ENCODE results near the gene SCYGR1.

SCYGR1 gene

GRCh38 chr2:227410191-227410590, 22.4 kb upstream of the SCYGR1 start:
- TF ChIP-seq CTCF (IDR thresholded peaks at IDR 0.05; ENCODE audit: low read length) (no peak), EZH2 (IDR thresholded peaks at IDR 0.05; ENCODE audit: borderline replicate concordance, low read length) (no peak)
- no peak overlapping the region for H3K4me2 ChIP-seq (ENCODE audit: low read length)

GRCh38 chr2:227407591-227408151, 19.9 kb upstream of the SCYGR1 start:
- Histone ChIP-seq H3K4me2 (ENCODE audit: low read length) (no peak overlapping the region), H3K36me3 (ENCODE audit: insufficient read depth, low read length) (no peaks in the 10 kb centered on the region), H3K9ac (ENCODE audit: low read length) (no peak overlapping the region), H3K9me3 (ENCODE audit: low read length) (no peaks in the 10 kb centered on the region), H3K4me1 (ENCODE audit: insufficient read depth, low read length, severe bottlenecking) (no peaks in the 10 kb centered on the region), H3K4me3 (ENCODE audit: low read depth, low read length, poor library complexity, severe bottlenecking) (no peak overlapping the region), H4K20me1 (ENCODE audit: insufficient read depth, low read length) (no peaks in the 10 kb centered on the region), H3K27ac (ENCODE audit: low read depth, low read length, poor library complexity, severe bottlenecking) (no peak overlapping the region), H3K27me3 (ENCODE audit: insufficient read depth, low read length) (no peaks in the 10 kb centered on the region; the same call in 1 of the 2 replicates), H3K9me2 (ENCODE audit: low read depth, low read length) (no peaks in the 10 kb centered on the region), H3K79me2 (ENCODE audit: insufficient read depth, low read length) (no peaks in the 10 kb centered on the region), H3F3A (ENCODE audit: insufficient read depth, low read length) (no peaks in the 10 kb centered on the region), H2AFZ (ENCODE audit: low read length) (no peak overlapping the region)
- no peak for TF ChIP-seq EZH2 (IDR thresholded peaks at IDR 0.05; ENCODE audit: borderline replicate concordance, low read length)
- TF ChIP-seq CTCF (IDR thresholded peaks at IDR 0.05; ENCODE audit: low read length), result no peak

More at GRCh38 chr2:227410191-227410590, 22.4 kb upstream of the SCYGR1 start:
- H3K79me2 ChIP-seq (ENCODE audit: insufficient read depth, low read length), result no peaks in the 10 kb centered on the region
- H3K36me3 ChIP-seq (ENCODE audit: insufficient read depth, low read length), result no peaks in the 10 kb centered on the region
- H3F3A ChIP-seq (ENCODE audit: insufficient read depth, low read length), result no peaks in the 10 kb centered on the region
- H3K9me2 ChIP-seq (ENCODE audit: low read depth, low read length), result no peaks in the 10 kb centered on the region
- no peaks in the 10 kb centered on the region for H3K9me3 ChIP-seq (ENCODE audit: low read length)
- H3K9ac ChIP-seq (ENCODE audit: low read length), result no peak overlapping the region
- H3K4me1 ChIP-seq (ENCODE audit: insufficient read depth, low read length, severe bottlenecking), result no peaks in the 10 kb centered on the region
- no peaks in the 10 kb centered on the region; the same call in 1 of the 2 replicates for H3K27me3 ChIP-seq (ENCODE audit: insufficient read depth, low read length)
- no peaks in the 10 kb centered on the region for H4K20me1 ChIP-seq (ENCODE audit: insufficient read depth, low read length)
- no peak overlapping the region for H3K27ac ChIP-seq (ENCODE audit: low read depth, low read length, poor library complexity, severe bottlenecking)
- no peak overlapping the region for H3K4me3 ChIP-seq (ENCODE audit: low read depth, low read length, poor library complexity, severe bottlenecking)
- no peak overlapping the region for H2AFZ ChIP-seq (ENCODE audit: low read length)

- H3K79me2 ChIP-seq (ENCODE audit: insufficient read depth, low read length), result no peaks in the 10 kb centered on the region
- H2AFZ ChIP-seq (ENCODE audit: low read length), result no peak overlapping the region
- no peaks in the 10 kb centered on the region for H3F3A ChIP-seq (ENCODE audit: insufficient read depth, low read length)
- H3K4me1 ChIP-seq (ENCODE audit: insufficient read depth, low read length, severe bottlenecking), result no peaks in the 10 kb centered on the region
- H3K27ac ChIP-seq (ENCODE audit: low read depth, low read length, poor library complexity, severe bottlenecking), result no peak overlapping the region
- H3K4me2 ChIP-seq (ENCODE audit: low read length), result no peak overlapping the region
- no peak overlapping the region for H3K4me3 ChIP-seq (ENCODE audit: low read depth, low read length, poor library complexity, severe bottlenecking)
- H3K9ac ChIP-seq (ENCODE audit: low read length), result no peak overlapping the region
- no peaks in the 10 kb centered on the region for H3K9me3 ChIP-seq (ENCODE audit: low read length)
- TF ChIP-seq EZH2 (IDR thresholded peaks at IDR 0.05; ENCODE audit: borderline replicate concordance, low read length), result no peak
- TF ChIP-seq CTCF (IDR thresholded peaks at IDR 0.05; ENCODE audit: low read length), result peak; percentile 74
- H3K9me2 ChIP-seq (ENCODE audit: low read depth, low read length), result no peaks in the 10 kb centered on the region
- no peaks in the 10 kb centered on the region; the same call in 1 of the 2 replicates for H3K27me3 ChIP-seq (ENCODE audit: insufficient read depth, low read length)
- no peaks in the 10 kb centered on the region for H4K20me1 ChIP-seq (ENCODE audit: insufficient read depth, low read length)
- H3K36me3 ChIP-seq (ENCODE audit: insufficient read depth, low read length), result no peaks in the 10 kb centered on the region
Measured at GRCh38 chr2:227406177-227407031, 18.7 kb upstream of the SCYGR1 start.

All from OCI-LY1 (cell line).